Measurements from ENCODE around the gene VPS51. TPM values are rescaled to one million over a fixed set of nuclear protein-coding genes. Genes with fewer than 3 reads are reported as not detected.
A peak's percentile ranks its signal among the peaks of the same experiment; 100 is the strongest.

The VPS51 gene
- total and polyA plus RNA-seq, 2 of the 13 experiments (the other 11 are each of a cell fraction or from before 2014, with no cell fraction given): 76.3 to 90.6 TPM

- no peak for TF ChIP-seq ZSCAN22 (CRISPR knock-in tag; IDR thresholded peaks at IDR 0.05)
- TF ChIP-seq PBX3 (CRISPR knock-in tag; IDR thresholded peaks at IDR 0.05; ENCODE audit: borderline replicate concordance): no peak
- TF ChIP-seq ZEB1 (IDR thresholded peaks at IDR 0.05; ENCODE audit: insufficient replicate concordance, low read depth): no peak
- FAIRE-seq (no peak), DNase-seq (ENCODE audit: low spot score) (no peak), ATAC-seq (no peak)
- Histone ChIP-seq H3K9ac (ENCODE audit: insufficient read depth, low read depth, low read length) (peak overlapping the region; percentile 95; the same call in 1 of the 2 replicates), H3K4me2 (ENCODE audit: low read depth, low read length) (peak overlapping the region; percentile 93), H3K27ac (ENCODE audit: extremely low read length, insufficient read depth, low read length) (peak overlapping the region; percentile 83), H3K36me3 (replicated peaks in 1 of 2; ENCODE audit: control insufficient read depth in 1 of 2, insufficient read depth in 2 of 2, low read length in 2 of 2) (peaks cover 16 to 23% of the 10 kb centered on the region in 2 experiments), H3K27me3 (ENCODE audit: control insufficient read depth in 1 of 2, insufficient read depth in 2 of 2, low read length in 2 of 2) (no peaks in the 10 kb centered on the region; a peak in 1 of 5 replicates), H2AFZ (ENCODE audit: low read length) (no peak overlapping the region), H3K4me3 (replicated peaks in 1 of 3; ENCODE audit: insufficient read depth in 1 of 3, low read depth in 2 of 3, low read length in 3 of 3) (0 out of 6 replicates have a peak overlapping the region, but pooled peaks of 2 of the 3 experiments have one; percentile 70 to 99), H4K20me1 (ENCODE audit: insufficient read depth, low read length) (no peaks in the 10 kb centered on the region), H3K4me1 (ENCODE audit: insufficient read depth, low read length) (peaks cover 33% of the 10 kb centered on the region), H3K79me2 (ENCODE audit: insufficient read depth, low read length) (peaks cover 31% of the 10 kb centered on the region), H3K9me3 (ENCODE audit: low read length) (no peaks in the 10 kb centered on the region)
- CTCF ChIA-PET (ENCODE audit: low intra/inter-chr PET ratio, low total read pairs): no interaction called here
- intact Hi-C loops (cut with micrococcal nuclease; ENCODE audit: unreplicated experiment) (no loop called here), in situ Hi-C loops (cut with HindIII; ENCODE audit: extremely low pct_ligation_motif_present, low pct_unique_long_range_greater_than_20kb) (no loop called here)
- no TSS peak for BruUV-seq (replicated peaks)
- 96% methylated on average over 4 of the region's 4 CpGs for WGBS (ENCODE audit: low lambda C conversion rate)
- POLR2A ChIA-PET: no interaction called here
Observed at GRCh38 chr11:65085446-65085845, 10.6 kb upstream of the VPS51 start.

GRCh38 chr11:65086809-65087208, 9.2 kb upstream of the VPS51 start:
- intact Hi-C loops (cut with micrococcal nuclease; ENCODE audit: unreplicated experiment) (no loop called here), in situ Hi-C loops (cut with HindIII; ENCODE audit: extremely low pct_ligation_motif_present, low pct_unique_long_range_greater_than_20kb) (no loop called here)
- no peak overlapping the region for H2AFZ ChIP-seq (ENCODE audit: low read length)
- H3K4me1 ChIP-seq (ENCODE audit: insufficient read depth, low read length): peaks cover 29% of the 10 kb centered on the region
- H3K27ac ChIP-seq (ENCODE audit: extremely low read length, insufficient read depth, low read length): no peak overlapping the region
- DNase-seq (ENCODE audit: low spot score) (no peak), ATAC-seq (no peak), FAIRE-seq (no peak)
- H3K4me2 ChIP-seq (ENCODE audit: low read depth, low read length): no peak overlapping the region
- no peaks in the 10 kb centered on the region for H4K20me1 ChIP-seq (ENCODE audit: insufficient read depth, low read length)
- H3K9me3 ChIP-seq (ENCODE audit: low read length): no peaks in the 10 kb centered on the region
- no peak overlapping the region for H3K4me3 ChIP-seq (replicated peaks in 1 of 3; ENCODE audit: insufficient read depth in 1 of 3, low read depth in 2 of 3, low read length in 3 of 3)
- 95% methylated on average over 9 of the region's 9 CpGs for WGBS (ENCODE audit: low lambda C conversion rate)
- POLR2A ChIA-PET: no interaction called here
- H3K9ac ChIP-seq (ENCODE audit: insufficient read depth, low read depth, low read length): no peak overlapping the region
- BruUV-seq (replicated peaks): no TSS peak
- H3K79me2 ChIP-seq (ENCODE audit: insufficient read depth, low read length): peaks cover 28% of the 10 kb centered on the region
- CTCF ChIA-PET (ENCODE audit: low intra/inter-chr PET ratio, low total read pairs): no interaction called here
- peaks cover 13 to 18% of the 10 kb centered on the region in 2 experiments; a peak in 3 of 5 replicates for H3K36me3 ChIP-seq (replicated peaks in 1 of 2; ENCODE audit: control insufficient read depth in 1 of 2, insufficient read depth in 2 of 2, low read length in 2 of 2)
- no peaks in the 10 kb centered on the region; a peak in 1 of 5 replicates for H3K27me3 ChIP-seq (ENCODE audit: control insufficient read depth in 1 of 2, insufficient read depth in 2 of 2, low read length in 2 of 2)
- TF ChIP-seq THYN1 (CRISPR knock-in tag; IDR thresholded peaks at IDR 0.05; ENCODE audit: borderline replicate concordance, low read depth): no peak
- TF ChIP-seq ATM (IDR thresholded peaks at IDR 0.05; ENCODE audit: borderline replicate concordance): no peak
- no peak for TF ChIP-seq ZNF20 (CRISPR knock-in tag; IDR thresholded peaks at IDR 0.05)
- no peak for TF ChIP-seq ZBTB42 (CRISPR knock-in tag; IDR thresholded peaks at IDR 0.05)
- TF ChIP-seq MAFF (IDR thresholded peaks at IDR 0.05; ENCODE audit: low read depth, low read length): no peak
- TF ChIP-seq ZNF747 (CRISPR knock-in tag; IDR thresholded peaks at IDR 0.05; ENCODE audit: borderline replicate concordance): no peak
- TF ChIP-seq ARID4A (CRISPR knock-in tag; IDR thresholded peaks at IDR 0.05; ENCODE audit: borderline replicate concordance): no peak
